Retinal pigment epithelial cell (primary cell): ENCODE data around the gene NDUFS5.
"Not testable (repeated sequence)": the region's sequence is repeated elsewhere in the genome, so short reads cannot be mapped to it uniquely, and the experiment has no call there.

Experiments
- DNase-seq: peaks from one replicate; pipeline ENCODE4 v3.0.0-alpha.2; 2010; ENCODE audit warnings: low read depth
- H3K4me3 ChIP-seq: 2 replicates; pipeline ENCODE4 v1.5.1; 2011; ENCODE audit warnings: mild to moderate bottlenecking, low read length, control low read depth, moderate library complexity
- CTCF ChIP-seq: conservative IDR thresholded peaks from 2 replicates; pipeline ENCODE4 v1.5.1; 2011; ENCODE audit warnings: low read depth, low read length, control low read depth, inconsistent platforms

Gene NDUFS5

GRCh38 chr1:39003281-39003680 lies 22.9 kb upstream of the NDUFS5 start:
- DNase-seq: no peak
- no peak for TF ChIP-seq CTCF
- no peak overlapping the region for H3K4me3 ChIP-seq

- no peak overlapping the region for H3K4me3 ChIP-seq
- no peak for DNase-seq
- TF ChIP-seq CTCF: no peak
Observed at GRCh38 chr1:39003794-39004193, 22.4 kb upstream of the NDUFS5 start.

GRCh38 chr1:39006287-39006686 lies 19.9 kb upstream of the NDUFS5 start:
- no peak for TF ChIP-seq CTCF
- DNase-seq: no peak
- H3K4me3 ChIP-seq: no peak overlapping the region

GRCh38 chr1:39006726-39007645 lies 19.2 kb upstream of the NDUFS5 start:
- no peak overlapping the region for H3K4me3 ChIP-seq
- no peak for DNase-seq
- TF ChIP-seq CTCF: no peak

- DNase-seq, H3K4me3 ChIP-seq: not testable (repeated sequence)
Observed at GRCh38 chr1:39014956-39015355, 11.2 kb upstream of the NDUFS5 start.

- TF ChIP-seq CTCF: no peak
- no peak for DNase-seq
- no peak overlapping the region for H3K4me3 ChIP-seq
Observed at GRCh38 chr1:39016604-39017171, 9.5 kb upstream of the NDUFS5 start.

GRCh38 chr1:39017266-39017665 lies 8.9 kb upstream of the NDUFS5 start:
- TF ChIP-seq CTCF: no peak
- no peak overlapping the region for H3K4me3 ChIP-seq
- DNase-seq: no peak

GRCh38 chr1:39020494-39020893 lies 5.7 kb upstream of the NDUFS5 start:
- not testable (repeated sequence) for DNase-seq, H3K4me3 ChIP-seq
